ENCODE data around the gene GSDMA.

GSDMA gene

DNA sequence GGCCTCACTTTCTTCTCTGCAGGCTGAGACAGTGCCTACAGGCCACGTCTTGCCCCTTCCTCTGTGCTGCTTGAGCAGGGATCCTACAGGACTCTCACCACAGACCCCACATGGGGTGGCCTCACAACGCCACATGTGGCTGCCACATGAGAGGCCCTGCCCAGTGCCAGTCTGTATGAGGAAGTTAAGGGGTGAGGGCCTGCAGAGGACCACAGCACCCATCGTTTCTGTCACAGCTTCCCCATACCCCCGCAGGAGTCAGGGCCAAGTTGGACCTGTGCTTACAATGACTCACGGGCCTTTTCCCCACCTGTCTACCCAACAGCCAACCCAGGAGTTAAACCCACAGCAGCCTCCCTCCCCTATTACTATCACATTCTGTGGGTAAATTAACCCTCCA lies 41.5 kb upstream of the GSDMA start:
- no peaks in the 10 kb centered on the region for H3K9me2 ChIP-seq (replicated peaks; ENCODE audit: control insufficient read depth, low read length)
- no peaks in the 10 kb centered on the region for H3F3A ChIP-seq (ENCODE audit: control insufficient read depth, insufficient read depth)
- TF ChIP-seq, protein P1, sequence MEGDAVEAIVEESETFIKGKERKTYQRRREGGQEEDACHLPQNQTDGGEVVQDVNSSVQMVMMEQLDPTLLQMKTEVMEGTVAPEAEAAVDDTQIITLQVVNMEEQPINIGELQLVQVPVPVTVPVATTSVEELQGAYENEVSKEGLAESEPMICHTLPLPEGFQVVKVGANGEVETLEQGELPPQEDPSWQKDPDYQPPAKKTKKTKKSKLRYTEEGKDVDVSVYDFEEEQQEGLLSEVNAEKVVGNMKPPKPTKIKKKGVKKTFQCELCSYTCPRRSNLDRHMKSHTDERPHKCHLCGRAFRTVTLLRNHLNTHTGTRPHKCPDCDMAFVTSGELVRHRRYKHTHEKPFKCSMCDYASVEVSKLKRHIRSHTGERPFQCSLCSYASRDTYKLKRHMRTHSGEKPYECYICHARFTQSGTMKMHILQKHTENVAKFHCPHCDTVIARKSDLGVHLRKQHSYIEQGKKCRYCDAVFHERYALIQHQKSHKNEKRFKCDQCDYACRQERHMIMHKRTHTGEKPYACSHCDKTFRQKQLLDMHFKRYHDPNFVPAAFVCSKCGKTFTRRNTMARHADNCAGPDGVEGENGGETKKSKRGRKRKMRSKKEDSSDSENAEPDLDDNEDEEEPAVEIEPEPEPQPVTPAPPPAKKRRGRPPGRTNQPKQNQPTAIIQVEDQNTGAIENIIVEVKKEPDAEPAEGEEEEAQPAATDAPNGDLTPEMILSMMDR (IDR thresholded peaks at IDR 0.05; ENCODE audit: low read depth, low read length, poor library complexity, severe bottlenecking), result no peak
- peaks cover 26% of the 10 kb centered on the region for H3K4me1 ChIP-seq (ENCODE audit: control insufficient read depth, low read length)
- H4K20me1 ChIP-seq (ENCODE audit: control insufficient read depth, insufficient read depth, low read depth, low read length), result no peaks in the 10 kb centered on the region
- no peaks in the 10 kb centered on the region for H3K9me3 ChIP-seq (ENCODE audit: control insufficient read depth, insufficient read depth, low read length)
- peaks cover 25% of the 10 kb centered on the region for H3K36me3 ChIP-seq (ENCODE audit: control insufficient read depth, low read length)
- no peak overlapping the region for H3K4me2 ChIP-seq (ENCODE audit: low read length)
- H3K27ac ChIP-seq (ENCODE audit: low read depth, low read length), result no peak overlapping the region
- no peak overlapping the region for H3K4me3 ChIP-seq (ENCODE audit: low read length)
- no peaks in the 10 kb centered on the region for H3K27me3 ChIP-seq (ENCODE audit: control insufficient read depth, low read length)
- peaks cover 20% of the 10 kb centered on the region for H3K79me2 ChIP-seq (ENCODE audit: control insufficient read depth, low read length)

DNA sequence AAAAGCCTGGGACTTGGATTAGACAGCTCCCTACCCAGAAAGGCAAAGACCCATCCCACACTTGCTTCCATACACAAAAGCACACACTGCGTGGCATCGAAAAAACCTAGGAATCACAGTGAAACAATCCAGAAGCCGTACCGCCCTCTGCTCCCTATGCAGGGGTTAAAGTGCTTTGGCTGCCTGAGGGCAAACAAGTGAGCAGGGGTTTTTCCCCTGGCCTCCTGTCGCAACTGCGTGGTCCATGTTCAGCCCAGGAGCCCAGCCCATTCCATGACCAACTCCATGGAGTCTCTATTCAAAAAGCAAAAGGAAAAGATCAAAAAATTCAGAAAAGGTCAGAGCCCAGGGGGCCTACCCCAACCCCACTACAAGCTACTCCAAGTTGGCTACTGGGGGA lies 40.8 kb upstream of the GSDMA start:
- Histone ChIP-seq H3K79me2 (ENCODE audit: control insufficient read depth, low read length) (peaks cover 27% of the 10 kb centered on the region), H3K4me2 (ENCODE audit: low read length) (no peak overlapping the region), H3K27me3 (ENCODE audit: control insufficient read depth, low read length) (no peaks in the 10 kb centered on the region), H4K20me1 (ENCODE audit: control insufficient read depth, insufficient read depth, low read depth, low read length) (no peaks in the 10 kb centered on the region), H3K9me2 (replicated peaks; ENCODE audit: control insufficient read depth, low read length) (no peaks in the 10 kb centered on the region), H3K4me1 (ENCODE audit: control insufficient read depth, low read length) (peaks cover 32% of the 10 kb centered on the region), H3K27ac (ENCODE audit: low read depth, low read length) (no peak overlapping the region), H3K4me3 (ENCODE audit: low read length) (no peak overlapping the region), H3F3A (ENCODE audit: control insufficient read depth, insufficient read depth) (no peaks in the 10 kb centered on the region), H3K36me3 (ENCODE audit: control insufficient read depth, low read length) (peaks cover 26% of the 10 kb centered on the region), H3K9me3 (ENCODE audit: control insufficient read depth, insufficient read depth, low read length) (no peaks in the 10 kb centered on the region)
- TF ChIP-seq, protein P1 (IDR thresholded peaks at IDR 0.05; ENCODE audit: low read depth, low read length, poor library complexity, severe bottlenecking), result no peak
- TF ChIP-seq EZH2phosphoT487 (IDR thresholded peaks at IDR 0.05; ENCODE audit: borderline replicate concordance, low read length), result no peak

DNA sequence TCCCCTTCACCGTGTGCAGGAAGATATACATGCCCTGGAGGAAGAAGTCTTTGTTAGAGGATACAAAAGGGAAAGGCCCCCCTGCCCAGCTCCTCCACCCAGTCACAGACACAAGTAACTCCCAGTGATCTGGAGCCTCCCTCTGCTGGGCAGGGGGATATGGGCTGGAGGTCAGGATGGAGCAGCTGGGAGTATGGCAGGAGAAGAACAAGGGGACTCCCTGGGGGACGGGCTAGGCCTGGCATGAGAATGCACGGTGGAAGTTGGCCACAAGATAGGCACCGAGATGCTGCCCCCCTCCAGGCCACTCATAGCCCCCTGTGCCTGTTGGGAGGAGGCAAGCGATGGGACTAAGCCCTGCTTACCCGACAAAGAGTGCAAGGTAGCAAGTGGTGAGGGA lies 39.6 kb upstream of the GSDMA start:
- no peaks in the 10 kb centered on the region for H3K9me3 ChIP-seq (ENCODE audit: control insufficient read depth, insufficient read depth, low read length)
- TF ChIP-seq EZH2phosphoT487 (IDR thresholded peaks at IDR 0.05; ENCODE audit: borderline replicate concordance, low read length), result no peak
- TF ChIP-seq, protein P1 (IDR thresholded peaks at IDR 0.05; ENCODE audit: low read depth, low read length, poor library complexity, severe bottlenecking), result no peak

More for the DNA sequence above, 39.6 kb upstream of the GSDMA start:
- H3K27ac ChIP-seq (ENCODE audit: low read depth, low read length), result no peak overlapping the region
- peaks cover 37% of the 10 kb centered on the region for H3K79me2 ChIP-seq (ENCODE audit: control insufficient read depth, low read length)
- H3K36me3 ChIP-seq (ENCODE audit: control insufficient read depth, low read length), result peaks cover 28% of the 10 kb centered on the region
- H3K4me2 ChIP-seq (ENCODE audit: low read length), result no peak overlapping the region
- H3K9me2 ChIP-seq (replicated peaks; ENCODE audit: control insufficient read depth, low read length), result no peaks in the 10 kb centered on the region
- H3K4me3 ChIP-seq (ENCODE audit: low read length), result no peak overlapping the region
- H3K4me1 ChIP-seq (ENCODE audit: control insufficient read depth, low read length), result peaks cover 32% of the 10 kb centered on the region
- H3K27me3 ChIP-seq (ENCODE audit: control insufficient read depth, low read length), result no peaks in the 10 kb centered on the region
- H4K20me1 ChIP-seq (ENCODE audit: control insufficient read depth, insufficient read depth, low read depth, low read length), result no peaks in the 10 kb centered on the region
- H3F3A ChIP-seq (ENCODE audit: control insufficient read depth, insufficient read depth), result no peaks in the 10 kb centered on the region
